ENCODE measurements around the gene DHRS1. TPM values are rescaled to one million over a fixed set of nuclear protein-coding genes. Genes with fewer than 3 reads are reported as not detected.

The DHRS1 gene
- total and polyA plus RNA-seq, 2 donors (not counting 1 experiment from before 2014, with no cell fraction given) = 10.7 to 21.0 TPM

GRCh38 chr14:24260026-24260779, 39.4 kb downstream of the DHRS1 start:
- no peaks in the 10 kb centered on the region for H4K20me1 ChIP-seq (ENCODE audit: control insufficient read depth, extremely low read depth, insufficient read depth, low read length)
- no peaks in the 10 kb centered on the region for H3K9me3 ChIP-seq (ENCODE audit: control insufficient read depth, insufficient read depth, low read depth, low read length)
- H3K27ac ChIP-seq (ENCODE audit: insufficient read depth, low read length) = no peak overlapping the region
- H3K4me1 ChIP-seq (ENCODE audit: control insufficient read depth, extremely low read depth, insufficient read depth, low read length) = no peaks in the 10 kb centered on the region
- no peaks in the 10 kb centered on the region for H3K79me2 ChIP-seq (ENCODE audit: control insufficient read depth, insufficient read depth, low read length)
- no peak overlapping the region for H3K4me3 ChIP-seq (replicated peaks in 1 of 4; ENCODE audit: control extremely low read depth in 1 of 4, insufficient read depth in 1 of 4, low read depth in 3 of 4, low read length in 4 of 4)
- H2AFZ ChIP-seq (ENCODE audit: low read length) = no peak overlapping the region
- H3K4me2 ChIP-seq (ENCODE audit: extremely low read depth, insufficient read depth, low read length) = no peak overlapping the region
- H3K9ac ChIP-seq (ENCODE audit: insufficient read depth, low read length) = no peak overlapping the region
- no peaks in the 10 kb centered on the region for H3K36me3 ChIP-seq (ENCODE audit: control insufficient read depth, insufficient read depth, low read length)
- DNase-seq (ENCODE audit: low read depth in 2 of 2) = no peak
- no peak for TF ChIP-seq CTCF (conservative IDR thresholded peaks at IDR 0.05 in 1 of 2, IDR thresholded peaks at IDR 0.05 in 1 of 2; ENCODE audit: low read depth in 1 of 2, low read length in 2 of 2)
- no peak for TF ChIP-seq EZH2 (IDR thresholded peaks at IDR 0.05; ENCODE audit: low read length, missing control alignments)
- H3K27me3 ChIP-seq (ENCODE audit: control insufficient read depth, insufficient read depth, low read length) = no peaks in the 10 kb centered on the region

- H3K4me2 ChIP-seq (ENCODE audit: extremely low read depth, insufficient read depth, low read length) = no peak overlapping the region
- peak; percentile 11 to 68 for DNase-seq (ENCODE audit: low read depth in 2 of 2)
- H3K27ac ChIP-seq (ENCODE audit: insufficient read depth, low read length) = no peak overlapping the region
Observed at GRCh38 chr14:24259282-24260025, 40.1 kb downstream of the DHRS1 start.

More at GRCh38 chr14:24259282-24260025, 40.1 kb downstream of the DHRS1 start:
- no peaks in the 10 kb centered on the region for H3K4me1 ChIP-seq (ENCODE audit: control insufficient read depth, extremely low read depth, insufficient read depth, low read length)
- H4K20me1 ChIP-seq (ENCODE audit: control insufficient read depth, extremely low read depth, insufficient read depth, low read length) = no peaks in the 10 kb centered on the region
- TF ChIP-seq CTCF (conservative IDR thresholded peaks at IDR 0.05 in 1 of 2, IDR thresholded peaks at IDR 0.05 in 1 of 2; ENCODE audit: low read depth in 1 of 2, low read length in 2 of 2) (no peak), EZH2 (IDR thresholded peaks at IDR 0.05; ENCODE audit: low read length, missing control alignments) (no peak)
- H3K27me3 ChIP-seq (ENCODE audit: control insufficient read depth, insufficient read depth, low read length) = no peaks in the 10 kb centered on the region
- no peaks in the 10 kb centered on the region for H3K79me2 ChIP-seq (ENCODE audit: control insufficient read depth, insufficient read depth, low read length)
- H3K9me3 ChIP-seq (ENCODE audit: control insufficient read depth, insufficient read depth, low read depth, low read length) = no peaks in the 10 kb centered on the region
- H3K9ac ChIP-seq (ENCODE audit: insufficient read depth, low read length) = no peak overlapping the region
- no peak overlapping the region for H2AFZ ChIP-seq (ENCODE audit: low read length)
- no peaks in the 10 kb centered on the region for H3K36me3 ChIP-seq (ENCODE audit: control insufficient read depth, insufficient read depth, low read length)
- no peak overlapping the region for H3K4me3 ChIP-seq (replicated peaks in 1 of 4; ENCODE audit: control extremely low read depth in 1 of 4, insufficient read depth in 1 of 4, low read depth in 3 of 4, low read length in 4 of 4)
